ENCODE data around the gene BANP.

DNA sequence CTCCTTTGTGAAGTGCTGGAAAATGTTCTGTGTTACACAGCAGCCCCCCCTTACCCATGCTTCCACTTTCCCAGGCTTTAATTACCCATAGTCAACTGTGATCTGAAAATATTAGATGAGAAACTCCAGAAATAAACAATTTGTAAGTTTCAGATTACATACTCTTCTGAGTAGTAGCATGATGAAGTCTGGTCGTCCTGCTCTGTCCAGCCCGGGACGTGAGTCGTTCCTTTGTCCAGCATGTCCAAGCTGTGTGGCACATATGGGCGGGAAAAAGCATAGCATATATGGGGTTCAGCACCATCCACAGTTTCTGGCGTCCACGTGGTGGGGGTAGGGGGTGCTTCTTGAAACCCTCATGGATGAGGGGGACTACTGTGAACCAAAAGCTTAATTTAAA, 83.5 kb downstream of the BANP start:
- TF ChIP-seq, protein P1, sequence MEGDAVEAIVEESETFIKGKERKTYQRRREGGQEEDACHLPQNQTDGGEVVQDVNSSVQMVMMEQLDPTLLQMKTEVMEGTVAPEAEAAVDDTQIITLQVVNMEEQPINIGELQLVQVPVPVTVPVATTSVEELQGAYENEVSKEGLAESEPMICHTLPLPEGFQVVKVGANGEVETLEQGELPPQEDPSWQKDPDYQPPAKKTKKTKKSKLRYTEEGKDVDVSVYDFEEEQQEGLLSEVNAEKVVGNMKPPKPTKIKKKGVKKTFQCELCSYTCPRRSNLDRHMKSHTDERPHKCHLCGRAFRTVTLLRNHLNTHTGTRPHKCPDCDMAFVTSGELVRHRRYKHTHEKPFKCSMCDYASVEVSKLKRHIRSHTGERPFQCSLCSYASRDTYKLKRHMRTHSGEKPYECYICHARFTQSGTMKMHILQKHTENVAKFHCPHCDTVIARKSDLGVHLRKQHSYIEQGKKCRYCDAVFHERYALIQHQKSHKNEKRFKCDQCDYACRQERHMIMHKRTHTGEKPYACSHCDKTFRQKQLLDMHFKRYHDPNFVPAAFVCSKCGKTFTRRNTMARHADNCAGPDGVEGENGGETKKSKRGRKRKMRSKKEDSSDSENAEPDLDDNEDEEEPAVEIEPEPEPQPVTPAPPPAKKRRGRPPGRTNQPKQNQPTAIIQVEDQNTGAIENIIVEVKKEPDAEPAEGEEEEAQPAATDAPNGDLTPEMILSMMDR (IDR thresholded peaks at IDR 0.05; ENCODE audit: extremely low read depth in 1 of 2, insufficient read depth in 1 of 2, low read depth in 1 of 2, low read length in 2 of 2), result no peak
- TF ChIP-seq MAX (IDR thresholded peaks at IDR 0.05; ENCODE audit: insufficient read depth, insufficient read length) (no peak), FOS (IDR thresholded peaks at IDR 0.05; ENCODE audit: borderline replicate concordance, insufficient read depth, low read length) (no peak), EZH2 (IDR thresholded peaks at IDR 0.05; ENCODE audit: borderline replicate concordance, low read depth, low read length, severe bottlenecking) (no peak)

All from endothelial cell of umbilical vein (primary cell).